ENCODE data around the gene TSPAN11. TPM values are rescaled to one million over a fixed set of nuclear protein-coding genes. Genes with fewer than 3 reads are reported as not detected.
A peak's percentile ranks its signal among the peaks of the same experiment; 100 is the strongest.

The TSPAN11 gene
- total RNA-seq, 1 experiment from 2014 or later = 4.6 TPM

DNA sequence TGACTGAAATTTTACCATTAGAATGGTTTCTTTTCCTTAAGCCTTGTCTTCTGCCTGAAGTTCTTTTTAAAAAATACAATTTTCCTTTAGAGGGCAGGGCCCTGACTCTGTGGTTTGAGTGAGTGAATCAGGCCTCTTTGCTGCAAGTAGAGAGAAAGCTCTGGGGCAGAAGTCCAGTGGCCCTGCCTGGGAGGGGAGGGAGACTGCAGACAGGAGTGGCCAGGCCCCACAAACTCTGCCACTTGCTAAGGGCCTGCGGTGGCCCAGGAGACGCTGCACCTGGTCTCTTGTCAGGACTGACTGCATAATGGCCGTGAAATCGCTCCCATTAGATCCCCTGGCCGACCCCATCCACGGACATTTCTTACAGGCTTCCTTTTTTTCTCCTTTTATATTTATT is 25.5 kb downstream of the TSPAN11 start:
- CTCF ChIA-PET = interaction anchor here (0.6 kb wide), 1 partner anchor 18 kb away, joined by 3 read pairs; no protein-coding TSS in a partner anchor
- DNase-seq (ENCODE audit: low spot score) (no peak), ATAC-seq (peak; percentile 52)
- Mint-ChIP-seq H3K9me3 (peaks cover 21% of the 10 kb centered on the region), H3K27ac (no peak overlapping the region), H3K36me3 (peaks cover 11% of the 10 kb centered on the region), H3K4me1 (peaks cover 34% of the 10 kb centered on the region), H3K4me3 (no peak overlapping the region), H3K27me3 (ENCODE audit: low read depth) (no peaks in the 10 kb centered on the region; the same call in 1 of the 2 replicates)
- POLR2A ChIA-PET = no interaction called here
- TF ChIP-seq, protein P1, sequence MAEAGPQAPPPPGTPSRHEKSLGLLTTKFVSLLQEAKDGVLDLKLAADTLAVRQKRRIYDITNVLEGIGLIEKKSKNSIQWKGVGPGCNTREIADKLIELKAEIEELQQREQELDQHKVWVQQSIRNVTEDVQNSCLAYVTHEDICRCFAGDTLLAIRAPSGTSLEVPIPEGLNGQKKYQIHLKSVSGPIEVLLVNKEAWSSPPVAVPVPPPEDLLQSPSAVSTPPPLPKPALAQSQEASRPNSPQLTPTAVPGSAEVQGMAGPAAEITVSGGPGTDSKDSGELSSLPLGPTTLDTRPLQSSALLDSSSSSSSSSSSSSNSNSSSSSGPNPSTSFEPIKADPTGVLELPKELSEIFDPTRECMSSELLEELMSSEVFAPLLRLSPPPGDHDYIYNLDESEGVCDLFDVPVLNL (CRISPR knock-in tag; IDR thresholded peaks at IDR 0.05; ENCODE audit: borderline replicate concordance, low read depth) = no peak
- TF ChIP-seq, protein P2, sequence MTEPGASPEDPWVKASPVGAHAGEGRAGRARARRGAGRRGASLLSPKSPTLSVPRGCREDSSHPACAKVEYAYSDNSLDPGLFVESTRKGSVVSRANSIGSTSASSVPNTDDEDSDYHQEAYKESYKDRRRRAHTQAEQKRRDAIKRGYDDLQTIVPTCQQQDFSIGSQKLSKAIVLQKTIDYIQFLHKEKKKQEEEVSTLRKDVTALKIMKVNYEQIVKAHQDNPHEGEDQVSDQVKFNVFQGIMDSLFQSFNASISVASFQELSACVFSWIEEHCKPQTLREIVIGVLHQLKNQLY (CRISPR knock-in tag; IDR thresholded peaks at IDR 0.05) = no peak
- TF ChIP-seq NFYB (CRISPR knock-in tag; conservative IDR thresholded peaks at IDR 0.05; ENCODE audit: low read depth) = no peak
- TF ChIP-seq NR1H2 (CRISPR knock-in tag; IDR thresholded peaks at IDR 0.05) = no peak
- TF ChIP-seq MYBL2 (CRISPR knock-in tag; IDR thresholded peaks at IDR 0.05) = no peak
- TF ChIP-seq ZNF232 (CRISPR knock-in tag; IDR thresholded peaks at IDR 0.05) = no peak
- no peak for TF ChIP-seq OVOL2 (CRISPR knock-in tag; IDR thresholded peaks at IDR 0.05; ENCODE audit: borderline replicate concordance)
- TF ChIP-seq, protein P3, sequence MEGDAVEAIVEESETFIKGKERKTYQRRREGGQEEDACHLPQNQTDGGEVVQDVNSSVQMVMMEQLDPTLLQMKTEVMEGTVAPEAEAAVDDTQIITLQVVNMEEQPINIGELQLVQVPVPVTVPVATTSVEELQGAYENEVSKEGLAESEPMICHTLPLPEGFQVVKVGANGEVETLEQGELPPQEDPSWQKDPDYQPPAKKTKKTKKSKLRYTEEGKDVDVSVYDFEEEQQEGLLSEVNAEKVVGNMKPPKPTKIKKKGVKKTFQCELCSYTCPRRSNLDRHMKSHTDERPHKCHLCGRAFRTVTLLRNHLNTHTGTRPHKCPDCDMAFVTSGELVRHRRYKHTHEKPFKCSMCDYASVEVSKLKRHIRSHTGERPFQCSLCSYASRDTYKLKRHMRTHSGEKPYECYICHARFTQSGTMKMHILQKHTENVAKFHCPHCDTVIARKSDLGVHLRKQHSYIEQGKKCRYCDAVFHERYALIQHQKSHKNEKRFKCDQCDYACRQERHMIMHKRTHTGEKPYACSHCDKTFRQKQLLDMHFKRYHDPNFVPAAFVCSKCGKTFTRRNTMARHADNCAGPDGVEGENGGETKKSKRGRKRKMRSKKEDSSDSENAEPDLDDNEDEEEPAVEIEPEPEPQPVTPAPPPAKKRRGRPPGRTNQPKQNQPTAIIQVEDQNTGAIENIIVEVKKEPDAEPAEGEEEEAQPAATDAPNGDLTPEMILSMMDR (IDR thresholded peaks at IDR 0.05) = no peak
- TF ChIP-seq, protein P4, sequence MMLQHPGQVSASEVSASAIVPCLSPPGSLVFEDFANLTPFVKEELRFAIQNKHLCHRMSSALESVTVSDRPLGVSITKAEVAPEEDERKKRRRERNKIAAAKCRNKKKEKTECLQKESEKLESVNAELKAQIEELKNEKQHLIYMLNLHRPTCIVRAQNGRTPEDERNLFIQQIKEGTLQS (CRISPR knock-in tag; conservative IDR thresholded peaks at IDR 0.05) = no peak
- TF ChIP-seq, protein P5, sequence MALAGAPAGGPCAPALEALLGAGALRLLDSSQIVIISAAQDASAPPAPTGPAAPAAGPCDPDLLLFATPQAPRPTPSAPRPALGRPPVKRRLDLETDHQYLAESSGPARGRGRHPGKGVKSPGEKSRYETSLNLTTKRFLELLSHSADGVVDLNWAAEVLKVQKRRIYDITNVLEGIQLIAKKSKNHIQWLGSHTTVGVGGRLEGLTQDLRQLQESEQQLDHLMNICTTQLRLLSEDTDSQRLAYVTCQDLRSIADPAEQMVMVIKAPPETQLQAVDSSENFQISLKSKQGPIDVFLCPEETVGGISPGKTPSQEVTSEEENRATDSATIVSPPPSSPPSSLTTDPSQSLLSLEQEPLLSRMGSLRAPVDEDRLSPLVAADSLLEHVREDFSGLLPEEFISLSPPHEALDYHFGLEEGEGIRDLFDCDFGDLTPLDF (CRISPR knock-in tag; IDR thresholded peaks at IDR 0.05) = no peak
- no peak for TF ChIP-seq CREM (CRISPR knock-in tag; IDR thresholded peaks at IDR 0.05)
- TF ChIP-seq, protein P6, sequence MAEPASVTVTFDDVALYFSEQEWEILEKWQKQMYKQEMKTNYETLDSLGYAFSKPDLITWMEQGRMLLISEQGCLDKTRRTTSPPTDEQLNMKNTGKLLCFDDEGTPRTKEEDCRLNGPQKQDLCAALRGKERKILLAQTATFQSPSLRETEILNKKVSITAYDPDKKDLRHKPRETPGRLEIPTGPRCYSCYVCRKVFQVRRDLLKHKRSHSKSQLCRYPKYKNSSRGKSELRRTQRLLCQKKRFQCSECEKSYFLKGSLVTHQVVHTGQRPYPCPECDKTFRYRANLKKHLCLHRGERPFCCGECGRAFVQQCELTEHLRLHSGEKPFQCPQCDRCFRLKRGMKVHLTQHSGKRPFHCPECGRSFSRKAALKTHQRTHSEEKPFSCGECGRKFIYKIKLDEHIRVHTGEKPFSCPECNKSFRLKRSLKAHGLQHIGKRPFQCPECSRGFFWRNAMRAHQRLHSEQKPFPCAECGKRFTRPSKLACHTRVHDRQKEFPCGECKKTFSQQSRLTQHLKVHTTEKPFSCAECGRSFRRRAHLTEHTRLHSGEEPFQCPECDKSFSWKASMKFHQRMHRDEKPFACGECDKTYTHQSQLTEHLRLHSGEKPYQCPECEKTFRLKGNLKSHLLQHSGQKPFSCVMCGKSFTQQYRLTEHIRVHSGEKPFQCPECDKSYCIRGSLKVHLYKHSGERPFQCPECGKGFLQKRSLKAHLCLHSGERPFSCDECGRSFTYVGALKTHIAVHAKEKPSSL (CRISPR knock-in tag; conservative IDR thresholded peaks at IDR 0.05) = no peak

DNA sequence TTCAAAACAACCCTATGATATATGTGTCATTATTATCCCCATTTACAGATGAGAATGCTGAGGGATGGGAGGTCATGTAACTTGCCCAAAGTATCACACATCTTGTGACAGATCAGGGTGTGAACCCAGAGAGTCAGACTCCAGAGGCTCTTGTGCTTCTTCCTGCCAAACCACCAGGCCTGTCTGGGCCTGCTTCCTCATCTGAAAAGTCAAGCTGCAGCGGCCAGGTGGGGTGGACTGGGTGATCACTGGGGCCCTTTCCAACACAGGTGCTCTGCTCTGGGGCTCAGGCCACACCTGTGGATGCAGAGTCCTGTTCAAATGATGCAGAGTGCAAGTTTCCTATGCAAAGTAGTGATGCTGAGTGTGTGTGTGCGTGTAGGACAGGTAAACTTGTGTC is 26.7 kb downstream of the TSPAN11 start:
- Mint-ChIP-seq H3K4me3 (no peak overlapping the region), H3K9me3 (peaks cover 10% of the 10 kb centered on the region; the same call in 1 of the 2 replicates), H3K27me3 (ENCODE audit: low read depth) (no peaks in the 10 kb centered on the region; the same call in 1 of the 2 replicates), H3K4me1 (peaks cover 35% of the 10 kb centered on the region), H3K27ac (no peak overlapping the region), H3K36me3 (no peaks in the 10 kb centered on the region; the same call in 1 of the 2 replicates)
- DNase-seq (ENCODE audit: low spot score) (no peak), ATAC-seq (no peak)
- CTCF ChIA-PET = no interaction called here
- POLR2A ChIA-PET = no interaction called here
- TF ChIP-seq ZNF232 (CRISPR knock-in tag; IDR thresholded peaks at IDR 0.05) = no peak
- TF ChIP-seq CBFB (CRISPR knock-in tag; IDR thresholded peaks at IDR 0.05; ENCODE audit: low read depth) = no peak
- TF ChIP-seq, protein P7, sequence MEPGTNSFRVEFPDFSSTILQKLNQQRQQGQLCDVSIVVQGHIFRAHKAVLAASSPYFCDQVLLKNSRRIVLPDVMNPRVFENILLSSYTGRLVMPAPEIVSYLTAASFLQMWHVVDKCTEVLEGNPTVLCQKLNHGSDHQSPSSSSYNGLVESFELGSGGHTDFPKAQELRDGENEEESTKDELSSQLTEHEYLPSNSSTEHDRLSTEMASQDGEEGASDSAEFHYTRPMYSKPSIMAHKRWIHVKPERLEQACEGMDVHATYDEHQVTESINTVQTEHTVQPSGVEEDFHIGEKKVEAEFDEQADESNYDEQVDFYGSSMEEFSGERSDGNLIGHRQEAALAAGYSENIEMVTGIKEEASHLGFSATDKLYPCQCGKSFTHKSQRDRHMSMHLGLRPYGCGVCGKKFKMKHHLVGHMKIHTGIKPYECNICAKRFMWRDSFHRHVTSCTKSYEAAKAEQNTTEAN (CRISPR knock-in tag; IDR thresholded peaks at IDR 0.05) = no peak
- TF ChIP-seq ZNF219 (CRISPR knock-in tag; IDR thresholded peaks at IDR 0.05; ENCODE audit: borderline replicate concordance) = no peak
- TF ChIP-seq, protein P8, sequence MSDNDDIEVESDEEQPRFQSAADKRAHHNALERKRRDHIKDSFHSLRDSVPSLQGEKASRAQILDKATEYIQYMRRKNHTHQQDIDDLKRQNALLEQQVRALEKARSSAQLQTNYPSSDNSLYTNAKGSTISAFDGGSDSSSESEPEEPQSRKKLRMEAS (CRISPR knock-in tag; IDR thresholded peaks at IDR 0.05) = no peak
- TF ChIP-seq ZNF396 (CRISPR knock-in tag; IDR thresholded peaks at IDR 0.05; ENCODE audit: borderline replicate concordance) = no peak
- TF ChIP-seq FOXK1 (CRISPR knock-in tag; IDR thresholded peaks at IDR 0.05) = no peak
- TF ChIP-seq, protein P4 (CRISPR knock-in tag; conservative IDR thresholded peaks at IDR 0.05) = no peak
- no peak for TF ChIP-seq NFE2L1 (CRISPR knock-in tag; IDR thresholded peaks at IDR 0.05)
- TF ChIP-seq, protein P9, sequence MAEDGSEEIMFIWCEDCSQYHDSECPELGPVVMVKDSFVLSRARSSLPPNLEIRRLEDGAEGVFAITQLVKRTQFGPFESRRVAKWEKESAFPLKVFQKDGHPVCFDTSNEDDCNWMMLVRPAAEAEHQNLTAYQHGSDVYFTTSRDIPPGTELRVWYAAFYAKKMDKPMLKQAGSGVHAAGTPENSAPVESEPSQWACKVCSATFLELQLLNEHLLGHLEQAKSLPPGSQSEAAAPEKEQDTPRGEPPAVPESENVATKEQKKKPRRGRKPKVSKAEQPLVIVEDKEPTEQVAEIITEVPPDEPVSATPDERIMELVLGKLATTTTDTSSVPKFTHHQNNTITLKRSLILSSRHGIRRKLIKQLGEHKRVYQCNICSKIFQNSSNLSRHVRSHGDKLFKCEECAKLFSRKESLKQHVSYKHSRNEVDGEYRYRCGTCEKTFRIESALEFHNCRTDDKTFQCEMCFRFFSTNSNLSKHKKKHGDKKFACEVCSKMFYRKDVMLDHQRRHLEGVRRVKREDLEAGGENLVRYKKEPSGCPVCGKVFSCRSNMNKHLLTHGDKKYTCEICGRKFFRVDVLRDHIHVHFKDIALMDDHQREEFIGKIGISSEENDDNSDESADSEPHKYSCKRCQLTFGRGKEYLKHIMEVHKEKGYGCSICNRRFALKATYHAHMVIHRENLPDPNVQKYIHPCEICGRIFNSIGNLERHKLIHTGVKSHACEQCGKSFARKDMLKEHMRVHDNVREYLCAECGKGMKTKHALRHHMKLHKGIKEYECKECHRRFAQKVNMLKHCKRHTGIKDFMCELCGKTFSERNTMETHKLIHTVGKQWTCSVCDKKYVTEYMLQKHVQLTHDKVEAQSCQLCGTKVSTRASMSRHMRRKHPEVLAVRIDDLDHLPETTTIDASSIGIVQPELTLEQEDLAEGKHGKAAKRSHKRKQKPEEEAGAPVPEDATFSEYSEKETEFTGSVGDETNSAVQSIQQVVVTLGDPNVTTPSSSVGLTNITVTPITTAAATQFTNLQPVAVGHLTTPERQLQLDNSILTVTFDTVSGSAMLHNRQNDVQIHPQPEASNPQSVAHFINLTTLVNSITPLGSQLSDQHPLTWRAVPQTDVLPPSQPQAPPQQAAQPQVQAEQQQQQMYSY (CRISPR knock-in tag; IDR thresholded peaks at IDR 0.05) = no peak
- TF ChIP-seq NFATC4 (CRISPR knock-in tag; IDR thresholded peaks at IDR 0.05) = no peak
- no peak for TF ChIP-seq TEAD4 (CRISPR knock-in tag; IDR thresholded peaks at IDR 0.05)
